ENCODE data around the gene PI16.

Gene PI16

DNA sequence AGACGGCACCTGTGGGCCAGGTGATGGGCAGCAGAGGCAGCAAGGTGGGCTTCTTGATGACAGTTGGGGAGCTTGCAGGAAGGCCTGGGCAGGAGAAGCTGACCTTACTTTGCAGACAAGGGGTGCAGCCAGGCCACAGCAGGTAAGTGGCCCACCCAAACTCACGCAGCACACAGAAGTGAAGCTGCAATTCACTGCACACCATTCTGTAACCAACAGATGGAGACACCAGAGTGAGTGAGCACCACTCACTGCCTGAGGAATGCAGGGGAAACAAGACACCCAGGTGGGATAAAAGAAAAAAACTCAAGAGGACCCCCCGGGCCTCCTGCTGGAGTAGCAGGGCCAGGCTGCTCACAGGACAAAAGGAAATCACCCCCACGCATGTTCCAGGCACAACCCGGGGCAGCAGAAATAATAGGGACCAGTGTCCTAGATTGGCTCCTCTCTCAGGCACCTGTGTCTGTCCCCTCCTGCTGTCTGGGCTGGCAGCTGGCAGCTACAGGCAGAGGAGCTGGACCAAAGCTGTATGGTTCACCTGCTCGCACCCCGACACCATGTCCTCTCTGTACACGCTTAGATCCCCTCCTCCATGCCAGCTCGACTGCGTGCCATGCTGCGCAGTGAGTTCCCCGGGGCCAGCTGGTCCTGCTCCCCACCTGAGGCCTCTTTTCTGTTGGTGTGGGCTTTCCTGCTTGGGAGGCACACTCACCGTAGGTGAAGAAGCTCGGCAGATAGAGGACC, 26.5 kb downstream of the PI16 start:
- H3K27ac ChIP-seq = no peak overlapping the region

DNA sequence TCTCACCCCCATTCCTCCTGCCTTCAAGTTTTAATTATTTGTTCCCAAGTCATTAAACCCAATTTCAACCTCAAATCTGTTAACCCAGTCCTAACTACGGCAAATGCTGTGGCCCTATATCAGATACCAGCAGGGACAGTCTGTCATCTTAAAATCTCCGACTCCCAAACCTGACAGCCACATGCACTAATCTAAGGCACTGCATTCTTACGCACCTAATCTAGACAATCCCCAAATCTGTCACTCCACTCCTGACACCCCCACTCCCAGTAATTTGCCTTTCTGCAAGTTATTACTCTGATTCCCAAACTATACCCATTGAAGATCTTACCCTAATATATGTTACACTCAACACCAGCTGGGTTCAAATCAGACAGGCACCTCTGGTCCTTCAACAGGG, 29.0 kb downstream of the PI16 start:
- no peak overlapping the region; the same call in 1 of the 2 replicates for H3K27ac ChIP-seq
- TF ChIP-seq ZFX (IDR thresholded peaks at IDR 0.05; ENCODE audit: borderline replicate concordance) = no peak
- TF ChIP-seq, protein P1, sequence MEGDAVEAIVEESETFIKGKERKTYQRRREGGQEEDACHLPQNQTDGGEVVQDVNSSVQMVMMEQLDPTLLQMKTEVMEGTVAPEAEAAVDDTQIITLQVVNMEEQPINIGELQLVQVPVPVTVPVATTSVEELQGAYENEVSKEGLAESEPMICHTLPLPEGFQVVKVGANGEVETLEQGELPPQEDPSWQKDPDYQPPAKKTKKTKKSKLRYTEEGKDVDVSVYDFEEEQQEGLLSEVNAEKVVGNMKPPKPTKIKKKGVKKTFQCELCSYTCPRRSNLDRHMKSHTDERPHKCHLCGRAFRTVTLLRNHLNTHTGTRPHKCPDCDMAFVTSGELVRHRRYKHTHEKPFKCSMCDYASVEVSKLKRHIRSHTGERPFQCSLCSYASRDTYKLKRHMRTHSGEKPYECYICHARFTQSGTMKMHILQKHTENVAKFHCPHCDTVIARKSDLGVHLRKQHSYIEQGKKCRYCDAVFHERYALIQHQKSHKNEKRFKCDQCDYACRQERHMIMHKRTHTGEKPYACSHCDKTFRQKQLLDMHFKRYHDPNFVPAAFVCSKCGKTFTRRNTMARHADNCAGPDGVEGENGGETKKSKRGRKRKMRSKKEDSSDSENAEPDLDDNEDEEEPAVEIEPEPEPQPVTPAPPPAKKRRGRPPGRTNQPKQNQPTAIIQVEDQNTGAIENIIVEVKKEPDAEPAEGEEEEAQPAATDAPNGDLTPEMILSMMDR (IDR thresholded peaks at IDR 0.05) = no peak

More for the DNA sequence above, 26.5 kb downstream of the PI16 start:
- TF ChIP-seq, protein P1 (IDR thresholded peaks at IDR 0.05) = no peak
- TF ChIP-seq ZFX (IDR thresholded peaks at IDR 0.05; ENCODE audit: borderline replicate concordance) = no peak

DNA sequence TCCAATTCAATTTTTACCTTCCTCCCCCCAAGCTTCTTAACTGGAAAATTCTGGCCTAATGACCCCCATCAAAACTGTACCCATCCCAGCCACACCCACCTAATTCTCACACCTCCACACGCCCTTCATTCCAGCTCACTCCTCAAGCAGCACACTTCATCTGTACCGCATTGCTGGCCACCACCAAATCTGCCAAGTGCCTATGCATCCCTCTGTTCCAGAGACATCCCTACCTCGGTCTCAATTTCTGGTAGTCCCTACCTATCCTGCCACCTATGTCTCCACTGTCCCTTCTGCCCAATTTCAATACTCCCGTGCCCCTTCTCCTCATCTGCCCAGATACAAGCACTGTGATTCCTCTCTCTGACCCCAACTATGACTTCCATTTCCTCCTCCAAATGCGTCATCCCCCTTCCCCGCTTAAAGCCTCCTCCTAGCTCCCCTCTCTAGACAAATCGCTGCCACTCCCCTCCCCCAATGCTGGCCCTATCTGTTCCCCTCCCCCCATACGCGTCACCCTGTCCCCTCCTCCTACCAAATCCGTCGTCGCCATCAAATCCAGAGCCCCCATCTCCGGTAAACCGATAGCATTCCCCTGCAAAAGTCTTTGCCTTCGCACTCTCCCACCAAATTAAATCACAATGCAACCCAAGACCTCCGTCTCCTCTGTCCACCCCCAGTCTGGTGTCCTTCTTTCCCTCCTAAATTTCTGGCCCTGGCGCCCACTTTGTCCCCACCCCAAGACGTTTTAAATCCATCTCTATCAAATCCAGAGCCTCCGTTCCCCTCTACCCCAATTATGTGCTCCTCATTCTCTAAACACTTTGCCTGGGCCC, 30.3 kb downstream of the PI16 start:
- TF ChIP-seq, protein P1 (IDR thresholded peaks at IDR 0.05) = no peak
- no peak for TF ChIP-seq ZFX (IDR thresholded peaks at IDR 0.05; ENCODE audit: borderline replicate concordance)
- peak overlapping the region; percentile 79 for H3K27ac ChIP-seq

DNA sequence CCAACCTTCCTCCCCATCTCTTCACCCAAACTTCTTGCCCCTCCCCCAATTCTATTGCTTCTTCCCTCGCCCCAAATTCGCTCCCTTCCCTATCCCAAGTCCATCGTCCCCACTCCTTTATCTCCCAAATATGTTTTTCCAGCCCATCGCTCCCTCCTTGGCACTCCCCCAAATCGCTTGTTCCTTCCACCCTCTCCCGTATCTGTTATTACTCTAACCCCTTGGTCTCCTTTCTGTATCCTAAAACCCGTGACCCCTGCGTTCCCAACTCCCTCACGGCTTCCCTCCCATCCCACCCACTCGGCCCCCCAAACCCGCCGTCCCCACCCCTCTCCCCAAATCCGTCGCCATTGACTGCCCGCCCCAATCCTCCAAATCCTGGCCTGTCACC, 30.9 kb downstream of the PI16 start:
- TF ChIP-seq ZFX (IDR thresholded peaks at IDR 0.05; ENCODE audit: borderline replicate concordance) = no peak
- TF ChIP-seq, protein P1 (IDR thresholded peaks at IDR 0.05) = no peak
- peak overlapping the region; percentile 79 for H3K27ac ChIP-seq

DNA sequence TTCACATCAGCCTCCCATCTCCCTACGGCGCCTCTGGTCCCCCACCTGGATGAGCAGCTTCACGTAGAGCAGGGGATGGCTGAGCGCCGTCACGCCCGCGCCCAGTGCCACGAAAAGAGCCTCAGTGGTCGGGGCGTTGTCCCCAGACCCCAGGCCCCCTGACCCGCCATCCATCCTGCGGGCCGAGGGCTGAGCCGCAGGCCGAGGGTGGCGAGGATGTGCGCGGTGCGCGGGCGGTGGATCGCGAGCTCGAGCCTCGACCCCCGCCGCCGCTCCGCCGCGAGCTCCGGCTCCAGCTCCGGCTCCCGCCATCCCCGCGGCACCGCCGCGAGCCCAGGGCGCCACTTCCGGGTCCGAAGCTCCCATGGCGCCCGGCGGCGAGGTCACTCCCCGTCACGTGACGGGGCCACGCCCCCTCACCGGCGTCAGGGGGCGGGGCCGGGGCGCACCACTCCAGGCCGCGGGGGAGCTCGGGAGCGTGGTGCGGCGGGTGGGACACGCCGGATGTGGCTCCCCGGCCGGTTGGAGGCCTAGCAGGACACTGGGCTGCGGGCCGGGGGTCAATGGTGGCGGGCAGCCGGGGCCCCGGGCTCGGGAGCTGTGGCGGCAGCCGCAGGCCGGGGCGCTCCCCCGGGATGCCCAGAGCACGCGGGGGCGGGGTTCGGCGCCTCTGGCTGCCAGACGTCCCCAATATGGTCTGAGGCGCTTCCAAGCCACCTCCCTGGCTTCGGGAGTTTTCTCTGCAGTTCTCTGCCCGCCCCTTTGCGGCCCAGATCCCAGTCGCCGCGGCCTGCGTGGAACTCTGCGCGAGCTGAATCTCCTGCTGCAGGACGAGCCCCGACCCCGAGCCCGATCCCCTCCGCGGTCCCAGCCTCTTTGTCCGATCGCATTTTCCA, 31.5 kb downstream of the PI16 start, which contains the start of gene MTCH1:
Gene MTCH1 (minus strand): TSS at position 389 of the 896 bp plus-strand sequence. CDS start 23 bp downstream, at position 366.
- H3K27ac ChIP-seq = peak within 1 kb of the TSS; percentile 79
- TF ChIP-seq, protein P1 (IDR thresholded peaks at IDR 0.05) = no peak
- no peak for TF ChIP-seq ZFX (IDR thresholded peaks at IDR 0.05; ENCODE audit: borderline replicate concordance)

DNA sequence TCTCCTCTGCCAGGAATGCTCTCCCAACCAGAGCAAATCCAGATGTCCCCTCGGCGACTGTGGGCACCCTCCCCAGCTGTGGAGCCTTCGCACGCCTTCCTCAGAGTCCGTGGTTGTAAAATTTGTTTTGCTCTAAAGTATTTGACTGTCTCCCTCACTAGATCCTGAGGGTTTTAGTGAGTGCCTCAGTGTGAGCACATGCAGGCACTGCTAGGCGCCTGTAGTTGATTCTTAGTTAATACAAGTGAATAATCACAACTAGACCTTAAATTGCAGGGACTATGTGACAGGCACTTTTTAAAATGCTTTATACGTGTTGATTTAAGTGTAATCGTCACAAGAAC, 32.1 kb downstream of the PI16 start:
- TF ChIP-seq, protein P1 (IDR thresholded peaks at IDR 0.05) = no peak
- TF ChIP-seq ZFX (IDR thresholded peaks at IDR 0.05; ENCODE audit: borderline replicate concordance) = no peak
- peak overlapping the region; percentile 79 for H3K27ac ChIP-seq

Measured in 22Rv1 (cell line).